Measurements from ENCODE around the gene RBM46.

RBM46 gene

GRCh38 chr4:154877110-154877760 lies 96.2 kb downstream of the RBM46 start:
- no peak overlapping the region for H3K27ac Mint-ChIP-seq
- no peaks in the 10 kb centered on the region for H3K36me3 Mint-ChIP-seq (ENCODE audit: low read depth)
- no peaks in the 10 kb centered on the region for H3K27me3 Mint-ChIP-seq (ENCODE audit: low read depth, poor library complexity)
- H3K9me3 Mint-ChIP-seq = peaks cover 31% of the 10 kb centered on the region
- H3K4me3 Mint-ChIP-seq = no peak overlapping the region
- no peak for DNase-seq
- H3K4me1 Mint-ChIP-seq = no peaks in the 10 kb centered on the region
- no peak for TF ChIP-seq CTCF (IDR thresholded peaks at IDR 0.05)
